ENCODE data around the gene CGB7.

DNA sequence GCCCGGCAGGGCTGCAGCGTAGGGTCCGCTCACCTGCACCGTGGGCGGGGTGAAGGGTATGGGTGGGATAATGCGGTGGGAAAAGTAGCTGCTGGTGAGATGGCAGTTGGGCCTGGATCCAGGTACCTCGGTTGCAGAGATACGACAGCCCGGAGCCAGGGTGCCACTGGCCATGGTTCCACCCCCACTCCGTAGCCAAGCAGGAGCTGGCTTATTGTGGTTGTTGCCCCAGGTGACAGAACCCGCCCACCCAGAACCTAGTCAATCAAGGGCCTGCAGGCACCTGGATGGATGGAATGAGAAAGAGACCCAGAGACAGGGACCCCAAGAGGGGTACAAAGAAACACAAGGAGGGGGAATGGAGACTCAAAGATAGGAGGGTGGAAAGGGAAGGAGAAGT is 37.2 kb downstream of the CGB7 start:
- TF ChIP-seq, protein P1, sequence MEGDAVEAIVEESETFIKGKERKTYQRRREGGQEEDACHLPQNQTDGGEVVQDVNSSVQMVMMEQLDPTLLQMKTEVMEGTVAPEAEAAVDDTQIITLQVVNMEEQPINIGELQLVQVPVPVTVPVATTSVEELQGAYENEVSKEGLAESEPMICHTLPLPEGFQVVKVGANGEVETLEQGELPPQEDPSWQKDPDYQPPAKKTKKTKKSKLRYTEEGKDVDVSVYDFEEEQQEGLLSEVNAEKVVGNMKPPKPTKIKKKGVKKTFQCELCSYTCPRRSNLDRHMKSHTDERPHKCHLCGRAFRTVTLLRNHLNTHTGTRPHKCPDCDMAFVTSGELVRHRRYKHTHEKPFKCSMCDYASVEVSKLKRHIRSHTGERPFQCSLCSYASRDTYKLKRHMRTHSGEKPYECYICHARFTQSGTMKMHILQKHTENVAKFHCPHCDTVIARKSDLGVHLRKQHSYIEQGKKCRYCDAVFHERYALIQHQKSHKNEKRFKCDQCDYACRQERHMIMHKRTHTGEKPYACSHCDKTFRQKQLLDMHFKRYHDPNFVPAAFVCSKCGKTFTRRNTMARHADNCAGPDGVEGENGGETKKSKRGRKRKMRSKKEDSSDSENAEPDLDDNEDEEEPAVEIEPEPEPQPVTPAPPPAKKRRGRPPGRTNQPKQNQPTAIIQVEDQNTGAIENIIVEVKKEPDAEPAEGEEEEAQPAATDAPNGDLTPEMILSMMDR (IDR thresholded peaks at IDR 0.05), result no peak
- TF ChIP-seq POLR2A (IDR thresholded peaks at IDR 0.05), result no peak
